Raji (cell line): Measurements from ENCODE around the gene LTBP2.

Source experiments
- POLR2A ChIP-seq: IDR thresholded peaks from 2 replicates; pipeline ENCODE4 v1.6.1; 2011; ENCODE audit warnings: low read depth, low read length, control low read depth; ENCODE audit not compliant: insufficient read depth

The LTBP2 gene

GRCh38 chr14:74456684-74457564, 155.1 kb downstream of the LTBP2 start:
- TF ChIP-seq POLR2A, result no peak
